Hindlimb muscle (tissue), 1 donor: ENCODE data around the gene RIN2. TPM values are rescaled to one million over a fixed set of nuclear protein-coding genes. Genes with fewer than 3 reads are reported as not detected.
"Not testable (repeated sequence)": the region's sequence is repeated elsewhere in the genome, so short reads cannot be mapped to it uniquely, and the experiment has no call there.

Source experiments
- DNase-seq: peaks from one replicate; pipeline ENCODE4 v3.0.0-alpha.2; 2013
- polyA plus RNA-seq: library from polyadenylated mRNA; unstranded; fragments of 120-200 nt; gene quantifications from one replicate; pipeline ENCODE4 v1.2.1, GENCODE V29; 2013; ENCODE audit not compliant: insufficient read length

RIN2 gene
- polyA plus RNA-seq, 1 donor, result 32.0 TPM

GRCh38 chr20:19738951-19739350, 19.1 kb upstream of the RIN2 start:
- no peak for DNase-seq

- no peak for DNase-seq
These were observed 18.7 kb upstream of the RIN2 start for GRCh38 chr20:19739351-19739750.

- no peak for DNase-seq
These were observed 17.5 kb upstream of the RIN2 start for GRCh38 chr20:19740512-19740911.

GRCh38 chr20:19741924-19742323, 16.1 kb upstream of the RIN2 start:
- DNase-seq, result no peak

- DNase-seq, result no peak
These were observed 15.0 kb upstream of the RIN2 start for GRCh38 chr20:19742974-19743639.

- DNase-seq, result no peak
These were observed 14.4 kb upstream of the RIN2 start for GRCh38 chr20:19743640-19743995.

- DNase-seq, result no peak
These were observed 13.0 kb upstream of the RIN2 start for GRCh38 chr20:19745106-19745505.

- DNase-seq, result no peak
These were observed 12.5 kb upstream of the RIN2 start for GRCh38 chr20:19745584-19745983.

GRCh38 chr20:19746396-19746795, 11.7 kb upstream of the RIN2 start:
- no peak for DNase-seq

- DNase-seq, result no peak
These were observed 10.2 kb upstream of the RIN2 start for GRCh38 chr20:19747903-19748302.

GRCh38 chr20:19748681-19749080, 9.4 kb upstream of the RIN2 start:
- no peak for DNase-seq

GRCh38 chr20:19749618-19750071, 8.4 kb upstream of the RIN2 start:
- peak; percentile 58 for DNase-seq

GRCh38 chr20:19750101-19750606, 7.9 kb upstream of the RIN2 start:
- no peak for DNase-seq

GRCh38 chr20:19750907-19751636, 7.0 kb upstream of the RIN2 start:
- no peak for DNase-seq

- DNase-seq, result not testable (repeated sequence)
These were observed 3.9 kb upstream of the RIN2 start for GRCh38 chr20:19754201-19754600.

GRCh38 chr20:19756761-19757486, 1.1 kb upstream of the RIN2 start:
- DNase-seq, result no peak

GRCh38 chr20:19757487-19758132, 448 bp upstream of the RIN2 start:
- peak; percentile 92 for DNase-seq

- DNase-seq, result peak; percentile 44
These were observed 658 bp downstream of the RIN2 start for GRCh38 chr20:19758501-19759331.

GRCh38 chr20:19760371-19760721, 2.3 kb downstream of the RIN2 start:
- no peak for DNase-seq

- DNase-seq, result no peak
These were observed 3.3 kb downstream of the RIN2 start for GRCh38 chr20:19761326-19761725.

GRCh38 chr20:19761841-19762240, 3.8 kb downstream of the RIN2 start:
- no peak for DNase-seq

- no peak for DNase-seq
These were observed 6.1 kb downstream of the RIN2 start for GRCh38 chr20:19764207-19764606.
